ENCODE measurements around the gene MVD.

MVD gene, protein sequence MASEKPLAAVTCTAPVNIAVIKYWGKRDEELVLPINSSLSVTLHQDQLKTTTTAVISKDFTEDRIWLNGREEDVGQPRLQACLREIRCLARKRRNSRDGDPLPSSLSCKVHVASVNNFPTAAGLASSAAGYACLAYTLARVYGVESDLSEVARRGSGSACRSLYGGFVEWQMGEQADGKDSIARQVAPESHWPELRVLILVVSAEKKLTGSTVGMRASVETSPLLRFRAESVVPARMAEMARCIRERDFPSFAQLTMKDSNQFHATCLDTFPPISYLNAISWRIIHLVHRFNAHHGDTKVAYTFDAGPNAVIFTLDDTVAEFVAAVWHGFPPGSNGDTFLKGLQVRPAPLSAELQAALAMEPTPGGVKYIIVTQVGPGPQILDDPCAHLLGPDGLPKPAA

DNA sequence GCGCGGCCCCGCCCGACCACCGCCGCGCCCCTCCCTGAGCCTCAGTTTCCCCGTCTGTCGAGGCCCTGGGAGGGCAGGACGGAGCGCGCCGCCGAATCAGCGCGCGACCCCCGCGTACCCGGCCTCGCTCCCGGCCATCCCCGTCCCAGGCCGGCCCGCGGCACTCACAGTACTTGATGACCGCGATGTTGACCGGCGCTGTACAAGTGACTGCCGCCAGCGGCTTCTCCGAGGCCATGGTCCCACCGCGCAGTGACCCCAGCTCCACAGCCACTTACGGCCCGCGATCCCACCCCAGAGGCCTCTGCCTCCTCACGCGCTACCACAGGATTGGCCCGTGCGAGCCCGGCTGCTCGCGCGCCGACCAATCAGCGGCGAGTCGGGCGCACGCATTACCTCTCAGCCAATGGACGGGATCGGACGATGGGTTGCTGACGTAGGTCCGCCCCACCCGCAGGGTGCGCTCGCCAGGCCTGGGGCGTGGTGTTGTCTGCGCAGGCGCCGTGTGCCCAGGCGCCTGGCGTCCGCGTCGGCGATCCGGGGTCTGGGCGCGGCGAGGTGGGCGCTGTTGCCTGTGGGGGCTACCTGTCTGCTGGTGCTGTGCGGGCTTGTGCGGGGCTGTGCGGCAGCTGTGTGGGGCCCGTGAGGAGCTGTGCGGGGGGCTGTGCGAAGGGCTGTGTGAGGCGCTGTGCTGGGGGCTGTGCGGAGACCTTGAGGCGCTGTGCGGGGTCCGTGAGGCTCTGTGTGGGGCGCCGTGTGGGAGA is at the start of gene MVD:
MVD (minus strand) TSS at position 249 of the 764 bp plus-strand sequence; CDS start at position 238, 11 bp downstream.
- peak; percentile 96 for DNase-seq (ENCODE audit: low spot score)

DNA sequence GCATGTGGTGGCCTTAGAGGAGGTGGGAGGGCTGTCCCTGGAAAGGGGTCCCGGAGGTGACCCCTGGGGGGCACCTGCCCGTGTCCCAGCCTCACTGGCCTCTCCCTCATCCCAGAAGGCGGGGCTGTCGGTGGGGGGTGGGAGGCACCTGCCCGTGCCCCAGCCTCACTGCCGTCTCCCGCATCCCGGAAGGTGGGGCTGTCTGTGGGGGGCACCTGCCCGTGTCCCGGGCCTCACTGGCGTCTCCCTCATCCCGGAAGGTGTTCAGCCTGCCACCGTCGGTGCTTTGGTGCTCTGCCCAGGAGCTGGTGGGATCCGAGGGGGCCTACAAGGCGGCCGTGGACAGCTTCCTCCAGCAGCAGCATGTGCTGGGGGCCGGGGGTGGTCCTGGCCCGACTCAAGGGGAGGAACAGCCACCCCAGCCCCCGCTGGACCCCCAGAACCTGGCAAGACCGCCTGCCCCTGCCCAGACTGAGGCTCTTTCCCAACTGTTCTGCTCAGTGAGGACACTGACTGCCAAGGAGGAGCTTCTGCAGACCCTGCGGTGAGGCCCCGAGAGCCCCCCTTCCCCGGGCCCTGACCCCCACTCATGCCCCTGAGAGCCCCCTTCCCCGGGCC is 49.6 kb upstream of the MVD start:
- no peak for DNase-seq (ENCODE audit: low spot score)

DNA sequence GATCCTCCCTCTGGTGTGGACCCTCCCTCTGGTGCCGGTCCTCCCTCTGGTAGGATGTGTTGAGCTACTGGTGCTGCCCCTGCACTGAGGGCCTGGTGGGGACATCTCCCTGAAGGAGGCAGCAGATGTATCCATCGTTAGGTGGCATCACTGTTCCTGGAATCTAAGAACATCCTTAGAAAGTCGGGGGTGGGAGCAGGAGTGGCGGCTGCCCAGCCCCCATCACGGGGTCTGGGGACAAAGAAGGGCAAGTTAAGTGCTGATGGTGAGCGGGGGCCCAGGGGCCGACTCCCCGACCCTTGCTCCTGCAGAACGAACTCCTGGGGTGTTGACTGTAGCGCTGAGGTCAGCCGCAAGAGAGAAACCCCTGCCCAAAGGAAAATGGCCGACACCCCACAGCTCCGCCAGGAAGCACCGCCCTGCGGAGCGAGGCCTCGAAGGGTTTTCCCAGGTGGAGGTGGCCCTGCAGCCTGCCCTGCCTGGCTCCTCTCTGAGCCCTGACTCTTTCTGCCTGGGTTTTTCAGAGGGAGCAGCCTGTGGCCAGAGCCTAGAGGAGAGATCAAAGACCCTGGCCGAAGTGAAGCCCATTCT is 49.0 kb upstream of the MVD start:
- no peak for DNase-seq (ENCODE audit: low spot score)

DNA sequence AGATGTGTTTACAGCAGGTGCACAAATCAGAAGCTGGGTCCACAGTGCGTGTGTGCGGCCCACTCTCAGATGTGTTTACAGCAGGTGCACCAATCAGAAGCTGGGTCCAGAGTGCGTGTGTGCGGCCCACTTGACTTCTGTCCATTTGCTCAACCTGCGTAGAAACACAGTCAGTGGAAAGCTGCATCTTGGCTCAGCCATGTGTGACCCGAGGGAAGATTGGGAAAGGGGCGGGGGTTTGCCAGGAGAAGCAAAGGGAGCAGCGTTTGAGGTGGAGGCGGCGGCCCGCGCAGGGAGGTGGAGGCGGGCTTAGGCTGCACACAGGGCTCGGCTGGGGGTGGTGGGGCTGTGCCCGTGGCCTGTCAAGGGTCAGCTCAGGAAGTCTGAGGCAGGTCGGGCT is 47.7 kb upstream of the MVD start:
- no peak for DNase-seq (ENCODE audit: low spot score)

DNA sequence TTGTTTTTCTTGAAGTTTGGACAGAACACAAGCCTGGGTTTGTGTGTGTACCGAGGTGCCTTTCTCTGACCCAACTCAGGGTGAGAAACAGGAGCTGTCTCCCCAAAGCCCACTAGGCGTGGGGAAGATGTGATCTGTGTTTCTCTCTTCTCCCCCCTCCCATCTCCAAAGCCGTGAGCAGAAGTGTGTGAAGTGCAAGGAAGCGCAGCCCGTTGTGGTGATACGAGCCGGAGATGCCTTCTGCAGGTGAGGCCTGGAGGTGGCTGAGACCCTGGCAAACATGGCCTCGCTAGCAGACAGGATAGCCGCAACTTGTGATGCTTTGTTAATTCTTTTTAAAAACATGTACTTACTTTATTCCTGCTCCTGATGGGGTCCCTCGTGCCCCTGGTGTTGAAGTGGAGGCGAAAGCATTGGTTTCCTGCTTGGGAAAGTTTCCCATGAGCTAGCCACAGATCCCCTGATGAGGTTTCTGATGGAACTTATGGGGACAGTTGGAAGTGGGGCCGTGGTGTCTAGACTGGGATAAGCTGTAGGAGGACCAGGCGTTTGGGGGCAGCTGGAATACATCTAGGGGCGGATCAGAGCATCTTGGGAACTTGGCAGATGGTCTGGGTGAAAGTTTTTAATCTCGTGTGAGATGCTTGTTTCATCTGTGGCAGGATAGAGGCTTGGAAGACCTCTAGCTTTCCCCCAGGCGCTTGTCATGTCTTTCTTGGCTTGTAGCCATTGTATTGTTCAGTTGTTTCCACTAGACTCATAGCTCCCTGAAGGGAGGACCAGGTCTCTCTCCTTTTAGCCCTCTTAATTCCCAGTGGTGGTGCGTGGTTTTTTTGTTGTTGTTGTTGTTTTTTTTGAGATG is 44.3 kb upstream of the MVD start:
- no peak for DNase-seq (ENCODE audit: low spot score)

DNA sequence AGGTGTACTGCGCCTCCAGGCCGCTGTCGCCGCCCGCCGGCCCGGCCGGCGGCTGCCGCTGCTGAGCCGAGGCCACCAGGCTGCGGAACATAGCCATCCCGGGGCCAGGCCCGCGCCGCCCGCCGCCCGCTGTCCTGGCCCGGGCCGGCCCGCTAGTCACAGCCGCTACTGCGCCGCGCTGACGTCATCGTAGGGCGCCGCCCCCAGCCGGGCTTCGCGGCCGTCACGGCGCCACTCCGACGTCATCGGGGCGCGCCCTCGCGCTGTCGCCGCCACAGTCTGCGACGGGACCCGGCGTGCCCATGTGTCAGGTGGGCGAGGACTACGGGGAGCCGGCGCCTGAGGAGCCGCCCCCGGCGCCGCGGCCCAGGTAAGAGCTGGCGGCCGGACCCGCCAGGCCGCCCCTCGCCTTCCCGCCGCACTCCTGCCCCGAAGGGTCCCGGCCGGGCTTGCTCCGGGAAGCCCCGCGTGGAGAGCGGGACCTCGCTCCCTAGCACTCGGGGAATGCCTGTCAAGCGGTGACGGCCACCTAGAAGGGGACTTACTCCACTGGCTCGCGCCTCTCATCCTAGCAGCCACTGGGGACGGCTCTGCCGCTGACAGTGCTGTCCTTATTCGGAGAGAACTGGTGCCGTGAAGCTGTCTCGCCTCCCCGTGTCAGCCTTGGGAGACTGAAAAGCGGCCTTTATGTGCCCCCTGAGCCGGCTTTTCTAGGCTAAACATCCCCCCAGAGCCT is 43.5 kb upstream of the MVD start, which contains the start of the genes CTU2 and RNF166:
CTU2 (plus strand) TSS at position 275 of the 736 bp plus-strand sequence; CDS start at position 303, 28 bp downstream.
RNF166 (minus strand) TSS at position 180 of the 736 bp plus-strand sequence; CDS start at position 97, 83 bp downstream.
- peak; percentile 83 for DNase-seq (ENCODE audit: low spot score)

DNA sequence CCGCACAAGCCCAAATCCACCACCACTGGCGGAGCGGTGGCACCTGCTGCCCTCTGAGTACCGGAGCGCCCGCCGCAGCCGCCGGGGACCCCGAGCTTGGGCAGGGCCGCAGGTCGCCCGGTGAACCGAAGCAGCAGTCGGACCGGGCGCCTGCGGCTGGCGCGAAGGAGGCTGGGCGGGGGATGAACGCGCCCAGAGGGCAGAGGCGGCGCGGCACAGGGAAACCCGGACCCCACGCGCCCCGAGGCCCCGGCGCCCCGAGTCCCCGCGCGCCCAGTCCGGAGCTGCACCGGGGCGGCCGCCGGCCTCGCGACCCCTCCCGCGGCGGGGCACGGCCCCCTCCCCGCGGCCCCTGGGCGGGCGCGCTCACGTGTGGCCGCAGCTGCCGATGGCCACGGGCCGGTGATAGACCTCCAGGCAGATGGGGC is 42.9 kb upstream of the MVD start:
- no peak for DNase-seq (ENCODE audit: low spot score)

DNA sequence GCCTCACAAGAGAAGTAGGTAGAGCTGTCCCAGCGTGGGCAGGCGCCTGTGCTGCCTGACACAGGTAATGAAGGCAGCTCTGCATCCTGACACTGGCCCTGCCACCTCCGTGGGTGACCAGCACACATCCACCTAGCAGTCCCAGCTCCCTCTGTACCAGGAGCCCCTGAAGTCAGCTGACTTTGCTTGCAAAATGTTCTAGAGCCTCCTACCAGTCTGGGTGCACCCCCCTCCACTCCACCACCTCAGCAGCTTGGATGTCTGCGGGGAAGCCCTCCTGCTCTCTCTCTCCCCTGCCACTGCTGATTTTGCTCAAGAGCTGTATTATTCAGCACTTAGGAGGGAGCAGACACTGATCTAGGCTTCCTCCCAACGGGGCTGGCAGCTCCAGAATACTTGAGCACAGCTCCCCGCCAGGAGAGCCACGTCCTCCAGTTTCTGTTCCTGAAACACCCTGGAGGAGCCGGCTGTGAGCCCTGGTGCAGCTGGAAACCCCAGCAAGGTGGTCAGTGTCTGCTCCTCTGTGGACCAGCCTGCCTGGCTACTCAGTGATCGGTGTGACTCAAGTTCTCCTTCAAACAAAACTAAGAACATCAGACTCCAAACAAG is 42.3 kb upstream of the MVD start:
- no peak for DNase-seq (ENCODE audit: low spot score)

DNA sequence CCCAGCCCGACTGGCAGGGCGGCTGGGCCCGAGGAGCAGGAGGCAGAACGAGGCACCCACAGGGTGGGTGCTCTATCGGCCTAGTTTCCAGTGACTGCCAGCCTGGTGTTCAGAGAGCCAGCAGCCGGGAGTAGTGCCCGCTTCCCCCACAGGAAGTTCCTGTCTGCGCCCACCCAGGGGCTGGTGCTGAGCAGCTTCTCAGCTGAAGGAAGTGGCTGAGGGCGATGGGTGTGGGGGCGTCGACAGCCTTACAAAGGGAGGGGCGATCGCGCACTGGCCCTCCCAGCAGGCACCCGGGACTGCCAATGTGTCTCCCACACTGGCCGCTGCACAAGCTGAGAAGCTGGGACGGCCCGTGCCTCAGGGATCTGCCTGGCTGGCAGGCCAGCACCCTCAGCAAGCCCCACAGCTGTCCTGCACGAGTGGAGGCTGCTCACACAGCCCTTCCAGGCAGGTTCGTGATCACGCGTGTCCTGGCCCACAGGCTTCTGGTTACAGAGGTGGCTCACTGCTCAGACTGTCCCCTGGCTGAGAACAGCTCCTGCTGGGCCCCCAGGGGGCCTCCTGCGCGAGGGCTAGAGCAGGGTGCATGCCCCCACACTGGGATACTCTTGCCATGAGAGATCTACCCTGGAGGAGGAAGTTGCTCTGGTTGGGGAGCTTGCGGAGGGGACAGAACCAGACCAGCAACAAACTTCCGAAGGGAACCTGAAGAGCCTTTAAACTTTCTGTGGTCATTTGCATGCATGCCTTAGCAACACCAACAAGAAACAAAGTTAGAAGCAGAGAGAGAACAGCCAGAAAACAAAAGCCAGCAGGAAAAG is 40.8 kb upstream of the MVD start:
- peak; percentile 67 for DNase-seq (ENCODE audit: low spot score)

DNA sequence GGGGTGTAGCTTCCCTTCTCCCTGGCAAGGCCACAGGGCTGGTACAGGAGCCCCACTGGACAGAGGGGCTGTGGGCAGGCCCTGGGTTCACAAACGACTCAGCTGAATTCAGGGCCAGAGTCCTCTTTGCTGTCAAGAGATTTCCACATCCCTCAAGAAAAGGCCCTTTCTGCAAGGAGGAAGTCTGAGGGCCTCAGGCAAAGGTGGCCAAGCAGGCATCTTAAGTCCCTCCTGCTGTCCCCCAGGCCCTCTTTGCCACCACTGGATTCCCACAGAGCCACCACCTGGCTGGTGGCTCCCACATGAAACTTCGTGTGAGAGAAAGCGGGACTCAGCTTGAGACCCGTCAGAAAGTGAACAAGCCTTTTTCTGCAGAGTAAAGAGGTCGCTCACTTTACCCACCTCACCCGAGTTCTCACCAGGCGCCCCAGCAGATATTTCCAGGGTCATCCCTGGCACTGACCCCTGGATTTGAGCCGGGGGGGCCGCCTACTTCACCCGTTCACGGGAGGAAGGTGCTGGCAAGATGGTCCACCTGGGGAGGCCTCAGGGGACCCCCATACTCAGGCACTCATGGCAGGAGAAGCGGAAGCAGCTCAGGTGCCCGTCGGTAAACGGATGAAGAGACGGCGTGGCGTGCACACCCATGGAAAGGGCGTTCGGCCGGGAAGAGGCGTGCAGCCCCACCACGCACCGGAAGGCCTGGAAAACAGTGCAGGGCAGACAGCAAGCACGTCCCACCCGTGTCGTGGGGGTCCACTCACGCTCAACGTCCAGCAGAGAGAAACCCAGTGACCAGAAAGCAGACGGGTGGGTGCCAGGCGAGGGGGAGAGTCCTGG is 39.7 kb upstream of the MVD start:
- DNase-seq (ENCODE audit: low spot score): no peak

DNA sequence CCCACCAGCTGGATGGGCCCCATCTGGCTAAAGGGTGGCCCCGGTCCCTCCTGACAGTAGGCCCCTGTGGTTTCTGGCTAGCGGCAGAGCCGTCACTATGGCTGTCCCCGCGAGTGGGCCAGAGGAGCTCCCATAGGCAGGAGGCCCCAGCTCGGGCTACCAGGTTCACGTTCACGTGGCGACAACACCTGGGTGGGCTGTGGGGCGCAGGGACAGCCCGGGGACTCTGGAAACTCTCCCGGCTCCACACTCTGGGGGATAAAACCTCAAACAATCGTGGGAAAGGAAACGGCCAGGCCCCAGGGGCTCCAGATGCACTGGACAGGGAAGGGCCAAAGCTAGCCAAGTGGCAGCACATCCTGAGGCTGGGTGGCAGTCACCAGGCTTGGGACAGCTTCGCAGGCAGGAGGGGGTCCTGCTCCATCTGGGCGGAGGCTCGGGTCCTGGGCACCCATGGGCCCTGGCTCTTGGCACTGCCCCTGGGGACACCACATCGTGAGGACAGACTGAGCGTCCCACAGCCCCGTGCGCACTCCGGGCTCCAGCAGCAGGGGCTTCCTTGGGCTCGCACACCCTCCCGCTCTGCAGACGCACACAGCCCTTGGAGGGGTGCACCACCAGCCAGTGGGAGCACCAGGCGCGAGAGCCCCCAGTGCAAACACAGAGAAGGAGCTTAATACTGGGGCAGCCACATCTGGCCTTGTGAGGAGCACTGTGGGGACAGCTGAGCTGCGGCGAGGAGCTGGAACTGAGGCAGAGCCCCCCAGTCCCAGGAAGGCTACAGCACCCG is 38.9 kb upstream of the MVD start:
- DNase-seq (ENCODE audit: low spot score): no peak

DNA sequence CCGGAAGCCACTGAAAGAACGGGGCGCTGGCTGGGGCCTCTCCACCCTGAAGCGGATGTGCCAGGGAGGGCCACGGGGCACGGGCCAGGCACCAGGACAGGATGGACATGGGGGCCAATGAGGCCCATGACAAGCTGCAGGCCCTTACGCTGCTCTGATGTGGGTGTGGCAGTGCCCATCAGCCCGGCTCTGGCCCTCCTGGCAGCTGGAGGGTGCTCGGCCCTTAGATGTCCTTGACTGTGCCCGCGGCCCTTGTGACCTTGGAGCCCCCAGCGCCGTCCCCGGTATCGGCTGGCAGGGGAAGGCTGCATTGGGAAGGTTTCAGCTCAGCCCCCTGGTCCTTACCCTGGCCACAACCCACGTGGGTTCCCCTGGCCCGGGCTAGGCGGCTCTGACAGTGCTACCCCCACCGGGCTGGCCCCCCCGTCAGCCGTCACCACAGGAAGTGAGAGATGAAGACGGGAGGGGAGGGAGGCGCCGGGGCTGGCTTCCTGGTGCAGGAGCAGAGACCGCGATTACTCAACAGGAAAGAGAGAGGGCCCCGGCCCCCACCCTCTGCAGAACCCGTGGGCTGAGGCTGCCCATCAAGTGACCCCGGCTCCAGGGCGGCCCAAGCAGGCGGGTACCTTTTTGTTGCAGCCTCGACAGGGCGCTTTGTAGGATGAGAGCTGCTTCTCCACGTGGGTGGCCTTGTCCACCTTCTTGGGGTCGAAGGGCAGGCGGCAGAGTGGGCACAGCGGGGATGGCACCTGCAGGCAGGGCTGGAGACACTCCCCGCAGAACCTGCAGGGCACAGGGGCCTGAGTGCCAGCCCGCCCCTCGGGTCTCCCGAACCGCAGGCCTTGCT is 38.0 kb upstream of the MVD start:
- peak; percentile 94 for DNase-seq (ENCODE audit: low spot score)

DNA sequence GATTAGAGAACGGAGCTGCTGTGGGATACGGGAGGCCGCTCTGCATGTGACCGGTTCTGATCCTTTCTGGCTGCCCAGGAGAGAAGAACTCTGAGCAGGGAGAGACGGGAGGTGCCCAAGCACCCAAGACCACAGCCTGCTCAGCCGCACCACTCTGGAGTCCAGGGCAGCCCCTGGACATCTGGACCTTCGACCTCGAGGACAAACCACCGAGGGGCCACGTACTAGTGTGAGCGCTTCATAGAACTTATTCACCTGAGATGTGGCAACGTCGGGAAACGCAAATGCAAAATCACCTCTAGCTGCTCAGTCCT is 37.4 kb upstream of the MVD start:
- no peak for DNase-seq (ENCODE audit: low spot score)

DNA sequence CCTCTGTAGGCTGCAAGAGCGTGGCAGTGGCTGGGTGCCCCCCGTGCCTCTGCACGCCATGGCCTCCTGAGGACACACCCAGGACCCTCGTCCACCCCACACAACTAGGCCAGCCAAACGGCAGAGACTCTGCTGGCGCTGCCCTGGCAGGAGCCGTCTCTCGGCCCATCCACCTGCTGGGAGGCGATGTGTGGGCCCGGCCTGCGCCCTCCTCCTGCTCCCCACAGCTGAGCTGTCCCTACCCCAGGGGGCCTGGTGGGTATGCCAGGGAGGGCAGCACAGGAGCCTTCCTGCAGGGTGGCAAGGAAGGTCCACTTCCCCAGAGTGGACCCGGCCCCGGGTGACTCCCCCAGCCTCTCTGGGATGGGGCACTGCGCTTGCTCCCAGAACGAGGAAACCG is 36.3 kb upstream of the MVD start:
- DNase-seq (ENCODE audit: low spot score): no peak

DNA sequence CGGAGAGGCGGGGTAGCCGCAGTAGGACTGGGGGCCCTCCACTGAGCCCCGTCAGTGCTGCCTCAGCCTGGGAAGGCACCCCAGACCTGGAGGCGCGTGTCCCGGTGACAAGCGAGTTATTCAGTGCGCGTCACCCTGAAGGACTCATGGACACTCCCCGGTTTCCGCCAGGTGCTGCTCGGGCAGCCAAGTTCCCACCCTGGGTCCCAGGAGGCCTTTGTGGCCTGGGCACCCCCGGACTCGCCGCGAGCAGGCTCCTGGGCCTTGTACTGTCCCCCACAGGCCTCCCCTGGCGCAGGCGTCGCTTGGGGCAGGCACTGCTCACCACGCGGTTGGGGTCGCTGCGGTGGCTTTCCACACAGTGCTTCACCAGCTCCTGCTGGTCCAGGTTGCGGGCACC is 35.8 kb upstream of the MVD start:
- DNase-seq (ENCODE audit: low spot score): no peak

DNA sequence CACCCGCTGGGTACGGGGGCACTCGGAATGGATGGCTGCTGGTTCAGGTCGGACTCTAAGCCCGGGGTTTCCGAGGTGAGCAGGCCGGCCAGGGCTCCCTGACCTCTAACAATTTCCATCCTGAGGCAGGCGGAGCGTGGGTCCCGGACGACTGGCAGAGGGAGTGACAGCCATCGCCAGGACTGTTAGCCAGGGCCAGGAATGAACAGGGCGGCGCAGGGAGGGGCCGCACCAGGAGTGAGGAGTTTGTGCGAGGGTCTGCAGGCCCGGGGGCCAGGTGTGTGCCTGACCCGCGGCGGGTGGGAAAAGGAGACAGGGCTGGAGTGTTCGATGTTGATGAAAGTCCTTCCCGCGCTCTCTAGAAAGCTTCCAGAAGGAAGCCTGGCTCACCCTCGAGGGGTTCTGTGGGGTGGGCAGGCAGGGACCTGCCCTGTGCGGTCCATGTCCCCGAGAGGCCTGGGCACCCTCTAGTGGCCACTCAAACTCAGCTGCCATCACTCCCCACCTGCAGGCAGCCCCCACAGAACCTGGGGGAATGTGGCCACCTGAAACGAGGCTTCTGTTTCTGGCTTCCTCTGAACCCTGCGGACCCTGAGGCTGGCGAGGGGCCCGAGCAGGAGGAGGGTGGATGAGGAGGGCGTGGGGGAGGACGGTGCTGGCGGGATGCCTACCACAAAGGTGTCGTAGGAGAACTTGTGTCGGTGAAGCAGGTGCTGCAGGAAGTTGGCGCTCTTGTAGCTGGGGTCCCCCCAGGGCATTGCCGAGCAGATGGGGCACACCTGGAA is 35.1 kb upstream of the MVD start:
- DNase-seq (ENCODE audit: low spot score): no peak

Data from kidney capillary endothelial cell (primary cell).